GM12878 (cell line): Measurements from ENCODE around the gene ZPBP. TPM values are rescaled to one million over a fixed set of nuclear protein-coding genes. Genes with fewer than 3 reads are reported as not detected.

ENCODE experiments used
- ATAC-seq: fragments of 200-7000 bp; cut with Tn5 transposase; 3 replicates; pipeline ENCODE4 v1.9.1; 2020; ENCODE audit warnings: mild to moderate bottlenecking, moderate library complexity
- BruUV-seq: library from RNA; stranded (reverse); fragments of 400-500 nt; replicated peaks from 2 replicates; lab custom pipeline; 2021; lab: Mats Ljungman, UMichigan
- CTCF ChIA-PET: fragments of 300-600 bp; sonication (Branson Sonifier 250); formaldehyde crosslinking; extraction: SDS; loops from one replicate; lab custom pipeline; 2021; ENCODE audit warnings: inconsistent platforms; lab: Yijun Ruan, JAX
- POLR2A ChIA-PET: fragments of 350-600 bp; formaldehyde crosslinking; extraction: SDS; loops from one replicate; lab custom pipeline; 2021; ENCODE audit warnings: inconsistent platforms; lab: Charles Lee
- RAD21 ChIA-PET: fragments of 300-600 bp; sonication (Branson Sonifier 250); formaldehyde crosslinking; loops from one replicate; lab custom pipeline; 2023; ENCODE audit warnings: antibody characterized with exemption; ENCODE audit not compliant: unreplicated experiment; lab: Charles Lee
- SMC1A ChIA-PET: fragments of 300-600 bp; sonication (Branson Sonifier 250); formaldehyde crosslinking; loops from one replicate; lab custom pipeline; 2023; ENCODE audit not compliant: unreplicated experiment, uncharacterized antibody; lab: Charles Lee
- DNase-seq: peaks from one replicate; pipeline ENCODE4 v3.0.0-alpha.2; 2011; ENCODE audit warnings: low read depth, low spot score
- FAIRE-seq: peaks from 3 replicates; lab custom pipeline; 2011; peaks lifted over from hg19 to GRCh38; lab: Jason Lieb, UNC
- H2AFZ ChIP-seq: 2 replicates; pipeline ENCODE4 v1.6.0; 2011; ENCODE audit warnings: low read depth, low read length, control low read depth; ENCODE audit not compliant: control insufficient read depth
- H3K27ac ChIP-seq: 2 replicates; pipeline ENCODE4 v1.5.1; 2011; ENCODE audit warnings: control low read depth; ENCODE audit not compliant: control insufficient read depth, insufficient read depth
- H3K27me3 ChIP-seq, 2 experiments: replicated peaks in 1 of 2; 2 replicates each; pipeline versions ENCODE4 v1.6.0 to v1.6.1; 2011; ENCODE audit warnings: low read length in 1 of 2; ENCODE audit not compliant: control insufficient read depth in 2 of 2, insufficient read depth in 2 of 2
- H3K36me3 ChIP-seq, 2 experiments: 2 replicates each; pipeline ENCODE4 v1.5.1; 2011; ENCODE audit warnings: low read length in 1 of 2; ENCODE audit not compliant: control insufficient read depth in 2 of 2, insufficient read depth in 2 of 2
- H3K4me1 ChIP-seq: 2 replicates; pipeline ENCODE4 v1.6.1; 2011; ENCODE audit warnings: mild to moderate bottlenecking, low read length, moderate library complexity, mixed read lengths; ENCODE audit not compliant: control insufficient read depth, insufficient read depth
- H3K4me2 ChIP-seq: 2 replicates; pipeline ENCODE4 v1.6.0; 2011; ENCODE audit warnings: control low read depth; ENCODE audit not compliant: control insufficient read depth, insufficient read depth
- H3K4me3 ChIP-seq: fragments of 200-600 bp; sonication (generic); 2 replicates; pipeline ENCODE4 v1.5.1; 2016
- H3K79me2 ChIP-seq: 2 replicates; pipeline ENCODE4 v1.6.0; 2011; ENCODE audit warnings: low read length; ENCODE audit not compliant: control insufficient read depth, insufficient read depth
- H3K9ac ChIP-seq: 2 replicates; pipeline ENCODE4 v1.8.0; 2011; ENCODE audit warnings: low read length, control low read depth, mixed read lengths; ENCODE audit not compliant: control insufficient read depth, insufficient read depth
- H3K9me3 ChIP-seq: replicated peaks from 3 replicates; pipeline ENCODE4 v1.5.1; 2011; ENCODE audit warnings: mild to moderate bottlenecking, low read length; ENCODE audit not compliant: control insufficient read depth, insufficient read depth
- H4K20me1 ChIP-seq: 2 replicates; pipeline ENCODE4 v1.6.0; 2011; ENCODE audit not compliant: control insufficient read depth, insufficient read depth
- ATF2 ChIP-seq: IDR thresholded peaks from 2 replicates; pipeline ENCODE4 v1.6.1; 2012; ENCODE audit warnings: low read length, inconsistent platforms
- BCL11A ChIP-seq: IDR thresholded peaks from 2 replicates; pipeline ENCODE4 v1.6.1; 2011; ENCODE audit warnings: low read depth, low read length
- BRCA1 ChIP-seq: IDR thresholded peaks from 2 replicates; pipeline ENCODE4 v1.6.1; 2011; ENCODE audit warnings: low read depth, low read length, improper control_type of control experiment
- EED ChIP-seq: sonication (generic); IDR thresholded peaks from 2 replicates; pipeline ENCODE4 v1.6.1; 2016; ENCODE audit warnings: antibody characterized with exemption, low read depth
- EP300 ChIP-seq, 2 experiments: fragments of 150-350 bp in 1 of 2; IDR thresholded peaks; 2 replicates each; pipeline ENCODE4 v1.6.1; 2011 to 2012; ENCODE audit warnings: low read depth in 2 of 2, low read length in 2 of 2, borderline replicate concordance in 1 of 2, improper control_type of control experiment in 1 of 2, inconsistent platforms in 1 of 2; ENCODE audit not compliant: control insufficient read depth in 1 of 2
- ESRRA ChIP-seq: IDR thresholded peaks from 2 replicates; pipeline ENCODE4 v1.6.1; 2012; ENCODE audit warnings: mild to moderate bottlenecking, low read length, improper control_type of control experiment
- MLLT1 ChIP-seq: fragments of 450-650 bp; IDR thresholded peaks from 2 replicates; pipeline ENCODE4 v1.6.1; 2016; ENCODE audit warnings: mild to moderate bottlenecking
- PRDM15 ChIP-seq: fragments of 450-650 bp; formaldehyde crosslinking; IDR thresholded peaks from 2 replicates; pipeline ENCODE4 v1.4.0; 2020; ENCODE audit warnings: mild to moderate bottlenecking, moderate library complexity
- RCOR1 ChIP-seq: conservative IDR thresholded peaks from 2 replicates; pipeline ENCODE4 v1.6.1; 2012; ENCODE audit warnings: low read depth, low read length, improper control_type of control experiment
- RELB ChIP-seq: fragments of 450-650 bp; IDR thresholded peaks from 2 replicates; pipeline ENCODE4 v1.6.1; 2017; ENCODE audit warnings: low read depth, mild to moderate bottlenecking, moderate library complexity
- TBL1XR1 ChIP-seq: IDR thresholded peaks from 2 replicates; pipeline ENCODE4 v1.6.1; 2012; ENCODE audit warnings: low read depth, low read length, improper control_type of control experiment
- ZNF207 ChIP-seq: fragments of 450-650 bp; IDR thresholded peaks from 2 replicates; pipeline ENCODE4 v1.6.1; 2014; ENCODE audit warnings: antibody characterized with exemption, mild to moderate bottlenecking, borderline replicate concordance
- WGBS: methylation state at CpG from one replicate; pipeline ENCODE4 v1.1.6; 2016; ENCODE audit warnings: low lambda C conversion rate; ENCODE audit not compliant: insufficient replicate concordance, insufficient coverage; ENCODE audit errors: missing lambda C conversion rate; 5-methylcytosine and 5-hydroxymethylcytosine counted together
- in situ Hi-C: fragments of 300-500 bp; cut with MboI; formaldehyde crosslinking; loops from 9 replicates; pipeline ENCODE4 v1.14.3; 2018; ENCODE audit warnings: mixed read lengths
- intact Hi-C: fragments of 100-400 bp; cut with micrococcal nuclease; formaldehyde crosslinking; loops from one replicate; pipeline ENCODE4 v1.14.2; 2022; ENCODE audit not compliant: unreplicated experiment
- polyA plus RNA-seq, 11 experiments: library from polyadenylated mRNA; depleted of rRNA in 4 of 11; unstranded in 6 of 11; stranded (reverse) in 5 of 11; fragments of >200 nt; fragmentation: Nextera tagmentation in 4 of 11; fragmentation: Illumina TruSeq in 1 of 11; extraction: Ambion mirVana in 4 of 11; extraction: Trizol in 1 of 11; gene quantifications; 1 replicate in 1 of 11; 2 replicates in 10 of 11; pipeline versions ENCODE4 v1.2.1 to v1.2.3, GENCODE V29; 2011 to 2016; ENCODE audit warnings: inconsistent platforms in 2 of 11, missing spikeins in 2 of 11, low read depth in 1 of 11
- total RNA-seq, 4 experiments: library from RNA; depleted of rRNA in 3 of 4; stranded (reverse); fragments of >200 nt in 3 of 4; fragmentation: Illumina TruSeq in 1 of 4; extraction: Trizol in 1 of 4; gene quantifications; 2 replicates each; pipeline versions ENCODE4 v1.2.1 to v1.2.3, GENCODE V29; 2013 to 2021

The ZPBP gene
- total and polyA plus RNA-seq, 10 of the 15 experiments (the other 5 are each of a cell fraction or from before 2014, with no cell fraction given), result not detected

- H3K36me3 ChIP-seq, result no peaks in the 10 kb centered on the region
- ATAC-seq, result no peak
- 0% methylated on average over 2 of the region's 2 CpGs for WGBS
- no peak overlapping the region for H3K27ac ChIP-seq
- H3K4me1 ChIP-seq, result no peaks in the 10 kb centered on the region
- H3K79me2 ChIP-seq, result no peaks in the 10 kb centered on the region
- no peak overlapping the region for H3K4me2 ChIP-seq
- ChIA-PET CTCF (interaction anchor here (1.5 to 1.6 kb wide), 2 partner anchors 330 to 1074 kb away, joined by 4 to 5 read pairs; no protein-coding TSS in a partner anchor), RAD21 (no interaction called here), SMC1A (interaction anchor here (1.1 to 2.0 kb wide), 2 partner anchors 20 to 1072 kb away, joined by 3 to 5 read pairs; no protein-coding TSS in a partner anchor), POLR2A (no interaction called here)
- in situ Hi-C loops, result loop anchor here (25.0 kb wide), 1 partner anchor 1274 kb away; no protein-coding TSS in a partner anchor
- H3K9ac ChIP-seq, result no peak overlapping the region
- FAIRE-seq, result no peak
- H4K20me1 ChIP-seq, result no peaks in the 10 kb centered on the region
- BruUV-seq, result no TSS peak
- intact Hi-C loops, result no loop called here
- DNase-seq, result no peak
- H3K4me3 ChIP-seq, result no peak overlapping the region
- H3K9me3 ChIP-seq, result no peaks in the 10 kb centered on the region
- H2AFZ ChIP-seq, result no peak overlapping the region
- H3K27me3 ChIP-seq, result no peaks in the 10 kb centered on the region
- no peak for TF ChIP-seq TBL1XR1
- TF ChIP-seq BCL11A, result no peak
- TF ChIP-seq EED, result no peak
- no peak for TF ChIP-seq PRDM15
- no peak for TF ChIP-seq ZNF207
- TF ChIP-seq RCOR1, result no peak
- no peak for TF ChIP-seq MLLT1
- no peak for TF ChIP-seq ATF2
- no peak for TF ChIP-seq ESRRA
- no peak for TF ChIP-seq RELB
- no peak for TF ChIP-seq BRCA1
- TF ChIP-seq EP300 (IDR thresholded peaks at IDR 0.05; ENCODE audit: borderline replicate concordance in 1 of 2, control insufficient read depth in 1 of 2, low read depth in 2 of 2, low read length in 2 of 2), result no peak
These were observed 4.5 kb downstream of the ZPBP start for GRCh38 chr7:50088463-50089129.
